Gastrocnemius medialis (tissue), 4 donors: Measurements from ENCODE around the gene CCDC51.

Experiments used
- POLR2A ChIP-seq, 2 donors: fragments of 450-650 bp; IDR thresholded peaks; one replicate each; pipeline ENCODE4 v1.6.1; 2017; ENCODE audit warnings: antibody characterized with exemption in 2 of 2, mild to moderate bottlenecking in 2 of 2, moderate library complexity in 2 of 2
- TF ChIP-seq, protein P1 (sequence below), 5 experiments: fragments of 450-650 bp in 3 of 5; fragments of 200-600 bp in 2 of 5; sonication (generic) in 2 of 5; IDR thresholded peaks in 4 of 5; conservative IDR thresholded peaks in 1 of 5; 1 replicate in 4 of 5; 2 replicates in 1 of 5; pipeline ENCODE4 v1.5.1; 2016 to 2019; ENCODE audit warnings: antibody characterized with exemption in 5 of 5, mild to moderate bottlenecking in 3 of 5, moderate library complexity in 3 of 5

DNA sequence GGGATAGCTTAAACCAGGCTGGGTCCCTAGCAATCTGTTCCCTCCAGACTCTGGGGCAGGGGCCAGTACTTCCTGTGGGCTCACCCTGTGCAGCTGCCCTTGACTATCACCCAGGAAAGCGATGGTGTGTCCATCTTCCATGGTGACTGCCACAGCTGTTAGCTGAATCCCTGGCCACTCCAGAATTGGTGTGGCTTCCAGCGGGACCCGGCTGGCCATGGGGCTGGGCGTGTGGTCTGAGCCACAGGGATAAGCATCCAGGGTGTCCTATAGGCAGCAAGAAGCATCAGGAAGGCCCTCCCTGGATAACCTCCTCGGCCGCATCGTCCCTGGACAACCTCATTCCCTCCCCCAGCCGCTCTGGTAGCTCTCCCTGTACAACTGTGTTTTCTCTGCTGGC is 17.2 kb downstream of the CCDC51 start:
- TF ChIP-seq, protein P1, sequence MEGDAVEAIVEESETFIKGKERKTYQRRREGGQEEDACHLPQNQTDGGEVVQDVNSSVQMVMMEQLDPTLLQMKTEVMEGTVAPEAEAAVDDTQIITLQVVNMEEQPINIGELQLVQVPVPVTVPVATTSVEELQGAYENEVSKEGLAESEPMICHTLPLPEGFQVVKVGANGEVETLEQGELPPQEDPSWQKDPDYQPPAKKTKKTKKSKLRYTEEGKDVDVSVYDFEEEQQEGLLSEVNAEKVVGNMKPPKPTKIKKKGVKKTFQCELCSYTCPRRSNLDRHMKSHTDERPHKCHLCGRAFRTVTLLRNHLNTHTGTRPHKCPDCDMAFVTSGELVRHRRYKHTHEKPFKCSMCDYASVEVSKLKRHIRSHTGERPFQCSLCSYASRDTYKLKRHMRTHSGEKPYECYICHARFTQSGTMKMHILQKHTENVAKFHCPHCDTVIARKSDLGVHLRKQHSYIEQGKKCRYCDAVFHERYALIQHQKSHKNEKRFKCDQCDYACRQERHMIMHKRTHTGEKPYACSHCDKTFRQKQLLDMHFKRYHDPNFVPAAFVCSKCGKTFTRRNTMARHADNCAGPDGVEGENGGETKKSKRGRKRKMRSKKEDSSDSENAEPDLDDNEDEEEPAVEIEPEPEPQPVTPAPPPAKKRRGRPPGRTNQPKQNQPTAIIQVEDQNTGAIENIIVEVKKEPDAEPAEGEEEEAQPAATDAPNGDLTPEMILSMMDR (IDR thresholded peaks at IDR 0.05 in 4 of 5, conservative IDR thresholded peaks at IDR 0.05 in 1 of 5): no peak
- no peak for TF ChIP-seq POLR2A (IDR thresholded peaks at IDR 0.05)
